Fibroblast of villous mesenchyme (primary cell): ENCODE data around the gene SPATA2L. TPM values are rescaled to one million over a fixed set of nuclear protein-coding genes. Genes with fewer than 3 reads are reported as not detected.

Source experiments
- DNase-seq: peaks from one replicate; pipeline ENCODE4 v3.0.0-alpha.2; 2010; ENCODE audit warnings: low read depth
- H3K4me3 ChIP-seq: 2 replicates; pipeline ENCODE4 v1.5.1; 2011; ENCODE audit warnings: low read depth, mild to moderate bottlenecking, low read length
- total RNA-seq: library from RNA; depleted of rRNA; stranded (reverse); fragments of >200 nt; gene quantifications from 2 replicates; pipeline ENCODE4 v1.2.3, GENCODE V29; 2012
- TF ChIP-seq, protein P1 (sequence below): IDR thresholded peaks from 2 replicates; pipeline ENCODE4 v1.5.1; 2012; ENCODE audit warnings: low read depth, mild to moderate bottlenecking, low read length; ENCODE audit not compliant: insufficient read depth

Gene SPATA2L
- total RNA-seq, 1 donor, result 9.5 TPM

DNA sequence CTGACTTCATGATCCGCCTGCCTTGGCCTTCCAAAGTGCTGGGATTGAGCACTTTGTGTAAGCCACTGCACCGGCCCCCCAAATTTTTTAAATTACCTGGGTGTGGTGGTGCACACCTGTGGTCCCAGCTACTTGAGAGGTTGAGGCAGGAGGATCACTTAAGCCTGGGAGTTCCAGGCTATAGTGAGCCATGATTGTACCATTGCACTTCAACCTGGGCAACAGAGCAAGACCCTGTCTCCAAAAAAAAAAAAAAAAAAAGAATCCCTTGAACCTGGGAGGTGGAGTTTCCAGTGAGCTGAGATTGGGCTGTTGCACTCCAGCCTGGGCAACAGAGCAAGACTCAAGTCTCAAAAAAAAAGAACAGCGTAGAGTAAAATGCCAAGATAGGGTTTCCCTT, 35.0 kb upstream of the SPATA2L start:
- TF ChIP-seq, protein P1, sequence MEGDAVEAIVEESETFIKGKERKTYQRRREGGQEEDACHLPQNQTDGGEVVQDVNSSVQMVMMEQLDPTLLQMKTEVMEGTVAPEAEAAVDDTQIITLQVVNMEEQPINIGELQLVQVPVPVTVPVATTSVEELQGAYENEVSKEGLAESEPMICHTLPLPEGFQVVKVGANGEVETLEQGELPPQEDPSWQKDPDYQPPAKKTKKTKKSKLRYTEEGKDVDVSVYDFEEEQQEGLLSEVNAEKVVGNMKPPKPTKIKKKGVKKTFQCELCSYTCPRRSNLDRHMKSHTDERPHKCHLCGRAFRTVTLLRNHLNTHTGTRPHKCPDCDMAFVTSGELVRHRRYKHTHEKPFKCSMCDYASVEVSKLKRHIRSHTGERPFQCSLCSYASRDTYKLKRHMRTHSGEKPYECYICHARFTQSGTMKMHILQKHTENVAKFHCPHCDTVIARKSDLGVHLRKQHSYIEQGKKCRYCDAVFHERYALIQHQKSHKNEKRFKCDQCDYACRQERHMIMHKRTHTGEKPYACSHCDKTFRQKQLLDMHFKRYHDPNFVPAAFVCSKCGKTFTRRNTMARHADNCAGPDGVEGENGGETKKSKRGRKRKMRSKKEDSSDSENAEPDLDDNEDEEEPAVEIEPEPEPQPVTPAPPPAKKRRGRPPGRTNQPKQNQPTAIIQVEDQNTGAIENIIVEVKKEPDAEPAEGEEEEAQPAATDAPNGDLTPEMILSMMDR, result no peak
- DNase-seq, result no peak
- no peak overlapping the region for H3K4me3 ChIP-seq

DNA sequence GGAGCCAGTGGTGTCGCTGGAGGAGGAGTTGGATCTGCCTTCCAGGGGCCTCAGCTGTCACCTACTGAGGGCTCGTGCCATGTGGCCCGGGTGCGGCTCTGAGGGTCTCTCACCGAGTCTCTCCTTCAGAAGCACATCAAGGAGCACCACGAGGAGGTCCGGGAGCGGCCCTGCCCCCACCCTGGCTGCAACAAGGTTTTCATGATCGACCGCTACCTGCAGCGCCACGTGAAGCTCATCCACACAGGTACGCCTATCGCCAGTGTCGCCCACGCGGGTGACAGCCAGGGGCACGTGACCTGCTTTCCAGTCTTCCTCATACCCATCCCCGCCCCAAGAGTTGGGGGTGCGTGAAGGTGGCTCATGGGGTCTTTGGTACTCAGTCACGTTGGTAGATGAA, 32.3 kb upstream of the SPATA2L start:
- DNase-seq, result no peak
- TF ChIP-seq, protein P1, result no peak
- no peak overlapping the region for H3K4me3 ChIP-seq

- TF ChIP-seq, protein P1, result no peak
- no peak for DNase-seq
- H3K4me3 ChIP-seq, result no peak overlapping the region
Measured at GRCh38 chr16:89733322-89733721, 31.8 kb upstream of the SPATA2L start.

DNA sequence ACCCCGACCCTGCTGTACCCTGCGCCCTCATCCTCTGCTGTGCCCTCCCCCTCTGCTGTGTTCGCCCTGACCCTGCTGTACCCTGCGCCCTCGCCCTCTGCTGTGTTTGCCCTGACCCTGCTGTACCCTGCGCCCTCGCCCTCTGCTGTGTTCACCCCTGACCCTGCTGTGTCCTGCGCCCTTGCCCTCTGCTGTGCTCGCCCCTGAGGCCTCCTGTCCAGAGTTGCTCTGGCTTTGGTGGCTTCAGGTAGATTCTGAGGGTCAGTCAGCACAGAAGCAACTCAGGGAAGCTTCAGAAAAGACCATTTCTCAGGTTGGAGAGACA, 31.4 kb upstream of the SPATA2L start:
- TF ChIP-seq, protein P1, result no peak
- no peak for DNase-seq
- H3K4me3 ChIP-seq, result no peak overlapping the region

GRCh38 chr16:89732142-89732917, 30.8 kb upstream of the SPATA2L start:
- H3K4me3 ChIP-seq, result no peak overlapping the region
- no peak for DNase-seq
- TF ChIP-seq, protein P1, result no peak

DNA sequence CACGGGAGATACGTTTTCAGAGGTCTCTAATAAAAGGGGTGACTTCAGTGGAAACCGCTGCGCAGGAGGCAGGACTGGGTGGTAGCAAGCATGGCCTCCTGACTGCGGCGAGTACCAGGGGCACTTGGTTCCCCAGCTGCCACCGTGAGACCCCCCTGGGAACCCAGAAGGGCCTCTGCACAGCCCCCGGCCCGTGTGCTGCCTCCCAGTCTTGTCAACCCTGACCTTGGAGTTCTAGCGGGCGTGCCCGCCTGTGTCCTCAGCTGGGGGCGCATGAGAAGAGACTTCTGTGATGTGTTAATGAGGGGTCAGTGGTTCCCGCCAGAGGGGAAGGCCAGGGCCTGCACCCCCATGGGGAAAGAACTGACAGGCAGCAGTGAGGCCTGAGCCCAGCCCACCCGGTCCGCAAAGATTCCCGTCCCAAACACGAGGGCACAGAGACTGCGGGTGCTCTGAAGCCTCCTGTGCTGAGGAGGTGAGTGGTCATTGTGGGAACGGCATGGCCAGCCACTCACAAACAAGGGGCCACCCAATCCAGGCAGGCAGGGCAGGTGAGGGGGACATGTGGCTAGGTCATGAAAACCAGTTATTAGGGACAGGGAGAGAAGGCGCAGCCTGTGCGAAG, 29.2 kb upstream of the SPATA2L start:
- no peak for DNase-seq
- TF ChIP-seq, protein P1, result no peak
- no peak overlapping the region for H3K4me3 ChIP-seq
